LHCN-M2 (cell line): ENCODE results near the gene SUPT16H. TPM values are rescaled to one million over a fixed set of nuclear protein-coding genes. Genes with fewer than 3 reads are reported as not detected.

Source experiments
- DNase-seq: peaks from one replicate; pipeline ENCODE4 v3.0.0-alpha.2; 2012; ENCODE audit warnings: low read depth
- total RNA-seq: library from RNA; depleted of rRNA; stranded (reverse); fragments of >200 nt; gene quantifications from 2 replicates; pipeline ENCODE4 v1.2.3, GENCODE V29; 2014; rRNA removed

SUPT16H gene
- total RNA-seq, 1 experiment from 2014 or later, result 132 TPM

DNA sequence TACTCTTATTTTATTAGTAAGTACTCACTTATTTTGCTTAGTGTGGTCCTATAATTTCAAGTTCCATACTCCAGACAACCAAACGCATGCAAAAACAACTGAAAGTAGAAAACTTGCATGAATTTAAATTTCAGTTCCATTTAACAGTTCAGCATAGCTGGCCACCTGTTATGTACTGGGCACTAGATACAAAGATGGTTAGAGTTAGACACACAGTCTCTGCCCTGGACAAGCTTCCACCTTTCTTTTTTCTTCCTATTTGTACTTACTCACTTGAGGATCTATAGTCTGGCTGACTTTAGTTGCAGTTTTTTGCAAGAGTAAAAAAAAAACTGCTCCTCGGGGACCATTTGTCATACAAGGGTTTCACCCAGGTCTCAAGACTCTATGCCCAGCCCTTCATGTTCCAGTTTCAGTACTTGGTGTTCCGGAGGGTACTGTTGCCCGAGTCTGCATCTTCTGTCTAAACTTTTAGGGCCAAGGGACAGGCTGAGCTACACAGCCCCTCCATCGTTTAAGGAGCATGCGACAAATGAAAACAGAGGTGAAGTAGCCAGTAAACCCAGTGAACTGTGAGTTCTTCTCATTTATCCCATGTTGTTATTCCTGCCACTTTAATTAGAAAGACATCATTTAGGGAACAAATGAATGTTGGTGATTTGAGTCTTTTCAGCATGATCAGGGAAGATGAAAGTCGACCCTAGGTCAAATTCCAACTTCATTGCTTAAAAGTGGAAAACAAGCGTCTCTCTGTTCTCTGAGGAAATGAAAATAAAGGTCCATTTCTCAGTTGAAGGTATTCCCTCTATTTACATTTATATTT, 81.6 kb downstream of the SUPT16H start:
- no peak for DNase-seq

Other genes starting within 250 kb of the SUPT16H start
- gene OR5AU1, start 228.0 kb downstream of the SUPT16H start, total RNA-seq, result not detected in 2 replicates
- 877 and 1,010 TPM in 2 replicates for gene HNRNPC, start 114.6 kb downstream of the SUPT16H start, total RNA-seq
- gene RPGRIP1, start 103.9 kb downstream of the SUPT16H start, total RNA-seq, result not detected in 2 replicates
- 49.1 and 50.1 TPM in 2 replicates for gene CHD8, start 72.1 kb upstream of the SUPT16H start, total RNA-seq
- gene RAB2B, start 92.9 kb upstream of the SUPT16H start, total RNA-seq, result 36.5 and 39.9 TPM in 2 replicates
- 30.7 and 44.7 TPM in 2 replicates for gene TOX4, start 93.2 kb upstream of the SUPT16H start, total RNA-seq
- gene METTL3, start 127.3 kb upstream of the SUPT16H start, total RNA-seq, result 74.3 and 85.0 TPM in 2 replicates
- 3.5 and 7.1 TPM in 2 replicates for gene SALL2, start 142.3 kb upstream of the SUPT16H start, total RNA-seq
- not detected in 2 replicates for gene OR10G3, start 196.1 kb upstream of the SUPT16H start, total RNA-seq